ENCODE measurements around the gene NOP10. TPM values are rescaled to one million over a fixed set of nuclear protein-coding genes. Genes with fewer than 3 reads are reported as not detected.

The NOP10 gene
- total and polyA plus RNA-seq, 2 of the 8 experiments (the other 6 are each of a cell fraction or from before 2014, with no cell fraction given): 285 to 981 TPM

GRCh38 chr15:34331809-34332208 lies 11.1 kb downstream of the NOP10 start (continued):
- TF ChIP-seq TCF12 (IDR thresholded peaks at IDR 0.05; ENCODE audit: low read depth, low read length) (no peak), ZNF274 (IDR thresholded peaks at IDR 0.05; ENCODE audit: borderline replicate concordance, extremely low read depth, low read length) (no peak), RXRA (IDR thresholded peaks at IDR 0.05; ENCODE audit: insufficient read depth, low read depth, low read length) (no peak), POU5F1 (IDR thresholded peaks at IDR 0.05; ENCODE audit: low read depth, low read length) (no peak), MAFK (IDR thresholded peaks at IDR 0.05; ENCODE audit: low read depth, low read length) (no peak)
- TF ChIP-seq, protein P1, sequence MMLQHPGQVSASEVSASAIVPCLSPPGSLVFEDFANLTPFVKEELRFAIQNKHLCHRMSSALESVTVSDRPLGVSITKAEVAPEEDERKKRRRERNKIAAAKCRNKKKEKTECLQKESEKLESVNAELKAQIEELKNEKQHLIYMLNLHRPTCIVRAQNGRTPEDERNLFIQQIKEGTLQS (IDR thresholded peaks at IDR 0.05; ENCODE audit: insufficient read depth, low read depth, low read length): no peak
- TF ChIP-seq, protein P2, sequence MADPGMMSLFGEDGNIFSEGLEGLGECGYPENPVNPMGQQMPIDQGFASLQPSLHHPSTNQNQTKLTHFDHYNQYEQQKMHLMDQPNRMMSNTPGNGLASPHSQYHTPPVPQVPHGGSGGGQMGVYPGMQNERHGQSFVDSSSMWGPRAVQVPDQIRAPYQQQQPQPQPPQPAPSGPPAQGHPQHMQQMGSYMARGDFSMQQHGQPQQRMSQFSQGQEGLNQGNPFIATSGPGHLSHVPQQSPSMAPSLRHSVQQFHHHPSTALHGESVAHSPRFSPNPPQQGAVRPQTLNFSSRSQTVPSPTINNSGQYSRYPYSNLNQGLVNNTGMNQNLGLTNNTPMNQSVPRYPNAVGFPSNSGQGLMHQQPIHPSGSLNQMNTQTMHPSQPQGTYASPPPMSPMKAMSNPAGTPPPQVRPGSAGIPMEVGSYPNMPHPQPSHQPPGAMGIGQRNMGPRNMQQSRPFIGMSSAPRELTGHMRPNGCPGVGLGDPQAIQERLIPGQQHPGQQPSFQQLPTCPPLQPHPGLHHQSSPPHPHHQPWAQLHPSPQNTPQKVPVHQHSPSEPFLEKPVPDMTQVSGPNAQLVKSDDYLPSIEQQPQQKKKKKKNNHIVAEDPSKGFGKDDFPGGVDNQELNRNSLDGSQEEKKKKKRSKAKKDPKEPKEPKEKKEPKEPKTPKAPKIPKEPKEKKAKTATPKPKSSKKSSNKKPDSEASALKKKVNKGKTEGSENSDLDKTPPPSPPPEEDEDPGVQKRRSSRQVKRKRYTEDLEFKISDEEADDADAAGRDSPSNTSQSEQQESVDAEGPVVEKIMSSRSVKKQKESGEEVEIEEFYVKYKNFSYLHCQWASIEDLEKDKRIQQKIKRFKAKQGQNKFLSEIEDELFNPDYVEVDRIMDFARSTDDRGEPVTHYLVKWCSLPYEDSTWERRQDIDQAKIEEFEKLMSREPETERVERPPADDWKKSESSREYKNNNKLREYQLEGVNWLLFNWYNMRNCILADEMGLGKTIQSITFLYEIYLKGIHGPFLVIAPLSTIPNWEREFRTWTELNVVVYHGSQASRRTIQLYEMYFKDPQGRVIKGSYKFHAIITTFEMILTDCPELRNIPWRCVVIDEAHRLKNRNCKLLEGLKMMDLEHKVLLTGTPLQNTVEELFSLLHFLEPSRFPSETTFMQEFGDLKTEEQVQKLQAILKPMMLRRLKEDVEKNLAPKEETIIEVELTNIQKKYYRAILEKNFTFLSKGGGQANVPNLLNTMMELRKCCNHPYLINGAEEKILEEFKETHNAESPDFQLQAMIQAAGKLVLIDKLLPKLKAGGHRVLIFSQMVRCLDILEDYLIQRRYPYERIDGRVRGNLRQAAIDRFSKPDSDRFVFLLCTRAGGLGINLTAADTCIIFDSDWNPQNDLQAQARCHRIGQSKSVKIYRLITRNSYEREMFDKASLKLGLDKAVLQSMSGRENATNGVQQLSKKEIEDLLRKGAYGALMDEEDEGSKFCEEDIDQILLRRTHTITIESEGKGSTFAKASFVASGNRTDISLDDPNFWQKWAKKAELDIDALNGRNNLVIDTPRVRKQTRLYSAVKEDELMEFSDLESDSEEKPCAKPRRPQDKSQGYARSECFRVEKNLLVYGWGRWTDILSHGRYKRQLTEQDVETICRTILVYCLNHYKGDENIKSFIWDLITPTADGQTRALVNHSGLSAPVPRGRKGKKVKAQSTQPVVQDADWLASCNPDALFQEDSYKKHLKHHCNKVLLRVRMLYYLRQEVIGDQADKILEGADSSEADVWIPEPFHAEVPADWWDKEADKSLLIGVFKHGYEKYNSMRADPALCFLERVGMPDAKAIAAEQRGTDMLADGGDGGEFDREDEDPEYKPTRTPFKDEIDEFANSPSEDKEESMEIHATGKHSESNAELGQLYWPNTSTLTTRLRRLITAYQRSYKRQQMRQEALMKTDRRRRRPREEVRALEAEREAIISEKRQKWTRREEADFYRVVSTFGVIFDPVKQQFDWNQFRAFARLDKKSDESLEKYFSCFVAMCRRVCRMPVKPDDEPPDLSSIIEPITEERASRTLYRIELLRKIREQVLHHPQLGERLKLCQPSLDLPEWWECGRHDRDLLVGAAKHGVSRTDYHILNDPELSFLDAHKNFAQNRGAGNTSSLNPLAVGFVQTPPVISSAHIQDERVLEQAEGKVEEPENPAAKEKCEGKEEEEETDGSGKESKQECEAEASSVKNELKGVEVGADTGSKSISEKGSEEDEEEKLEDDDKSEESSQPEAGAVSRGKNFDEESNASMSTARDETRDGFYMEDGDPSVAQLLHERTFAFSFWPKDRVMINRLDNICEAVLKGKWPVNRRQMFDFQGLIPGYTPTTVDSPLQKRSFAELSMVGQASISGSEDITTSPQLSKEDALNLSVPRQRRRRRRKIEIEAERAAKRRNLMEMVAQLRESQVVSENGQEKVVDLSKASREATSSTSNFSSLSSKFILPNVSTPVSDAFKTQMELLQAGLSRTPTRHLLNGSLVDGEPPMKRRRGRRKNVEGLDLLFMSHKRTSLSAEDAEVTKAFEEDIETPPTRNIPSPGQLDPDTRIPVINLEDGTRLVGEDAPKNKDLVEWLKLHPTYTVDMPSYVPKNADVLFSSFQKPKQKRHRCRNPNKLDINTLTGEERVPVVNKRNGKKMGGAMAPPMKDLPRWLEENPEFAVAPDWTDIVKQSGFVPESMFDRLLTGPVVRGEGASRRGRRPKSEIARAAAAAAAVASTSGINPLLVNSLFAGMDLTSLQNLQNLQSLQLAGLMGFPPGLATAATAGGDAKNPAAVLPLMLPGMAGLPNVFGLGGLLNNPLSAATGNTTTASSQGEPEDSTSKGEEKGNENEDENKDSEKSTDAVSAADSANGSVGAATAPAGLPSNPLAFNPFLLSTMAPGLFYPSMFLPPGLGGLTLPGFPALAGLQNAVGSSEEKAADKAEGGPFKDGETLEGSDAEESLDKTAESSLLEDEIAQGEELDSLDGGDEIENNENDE (IDR thresholded peaks at IDR 0.05; ENCODE audit: insufficient replicate concordance, low read length): no peak

Measured in H1 (cell line).